GM19238 (cell line): Measurements from ENCODE around the gene ANXA1.

Experiments used
- DNase-seq: peaks from one replicate; pipeline ENCODE4 v3.0.0; 2011; ENCODE audit warnings: low spot score; ENCODE audit not compliant: insufficient read length

Gene ANXA1

DNA sequence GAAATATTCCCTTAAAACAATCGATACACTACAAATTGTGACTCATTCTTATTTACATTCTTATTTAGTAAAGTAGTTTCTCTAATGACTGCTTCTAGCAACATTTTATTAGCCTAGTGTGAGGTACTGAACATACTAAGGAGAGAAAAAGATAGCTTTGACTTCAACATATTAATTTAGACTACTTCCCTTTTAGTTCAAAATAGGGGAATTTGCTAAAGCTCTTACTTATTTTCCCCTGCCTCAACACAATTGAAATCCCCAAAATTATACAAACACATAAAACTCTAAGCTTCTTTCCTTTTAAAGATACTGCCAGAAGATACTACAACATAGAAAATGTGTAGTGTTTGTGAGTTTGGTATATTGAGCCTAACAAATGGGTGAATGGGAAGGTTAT lies 55.2 kb downstream of the ANXA1 start:
- no peak for DNase-seq

DNA sequence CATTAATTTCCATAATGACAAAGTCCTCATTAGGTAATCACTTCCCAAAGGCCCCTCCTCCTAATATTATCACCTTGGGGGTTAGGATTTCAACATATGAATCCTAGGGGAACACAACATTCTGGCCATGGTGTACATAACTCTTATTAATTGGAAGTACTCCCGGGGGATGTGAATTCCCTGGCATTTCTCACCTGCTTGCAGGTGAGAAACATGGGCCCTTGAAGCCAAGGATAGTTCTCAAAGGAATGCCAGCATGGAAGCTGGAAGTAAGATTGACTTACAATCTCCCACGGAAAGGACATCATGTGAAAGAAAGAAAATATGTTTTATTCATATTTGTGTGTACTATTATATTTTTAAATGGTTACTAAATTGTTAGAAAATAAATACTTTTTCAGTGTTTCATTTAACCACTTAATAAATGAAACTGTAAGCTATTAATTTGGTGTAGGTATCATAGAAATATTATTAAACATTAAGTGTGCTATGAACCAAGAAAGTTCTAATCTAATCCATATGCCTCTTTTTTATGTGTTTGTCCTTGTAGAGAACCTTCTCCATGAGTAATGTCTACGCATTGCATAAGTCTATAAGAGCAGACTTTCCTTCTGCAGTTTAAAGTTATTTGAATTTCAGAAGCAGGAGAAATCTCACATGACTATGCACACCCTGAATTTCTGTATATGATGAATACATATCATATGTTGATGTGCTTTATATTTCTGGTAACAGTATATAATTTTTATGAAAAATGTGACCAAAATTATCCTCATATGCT lies 59.4 kb downstream of the ANXA1 start:
- DNase-seq: no peak

DNA sequence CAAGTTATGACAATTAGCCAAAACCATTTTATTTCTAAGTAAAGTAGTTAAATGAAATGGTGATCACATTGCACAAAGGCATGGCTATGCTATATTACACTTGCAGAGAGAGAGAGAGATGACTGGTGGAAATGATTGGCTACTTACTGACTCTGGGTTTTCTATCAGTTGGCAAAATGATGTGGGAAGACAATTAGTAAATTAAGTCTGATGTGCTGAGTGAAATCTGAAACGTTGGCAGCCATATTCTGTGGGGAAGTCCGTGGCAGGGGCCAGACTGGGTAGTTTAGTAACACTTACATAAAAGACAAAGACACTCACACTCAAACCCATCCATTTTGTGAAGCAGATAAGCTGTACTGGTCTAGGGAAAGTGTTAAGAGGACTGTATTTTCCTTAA lies 61.6 kb downstream of the ANXA1 start:
- no peak for DNase-seq

DNA sequence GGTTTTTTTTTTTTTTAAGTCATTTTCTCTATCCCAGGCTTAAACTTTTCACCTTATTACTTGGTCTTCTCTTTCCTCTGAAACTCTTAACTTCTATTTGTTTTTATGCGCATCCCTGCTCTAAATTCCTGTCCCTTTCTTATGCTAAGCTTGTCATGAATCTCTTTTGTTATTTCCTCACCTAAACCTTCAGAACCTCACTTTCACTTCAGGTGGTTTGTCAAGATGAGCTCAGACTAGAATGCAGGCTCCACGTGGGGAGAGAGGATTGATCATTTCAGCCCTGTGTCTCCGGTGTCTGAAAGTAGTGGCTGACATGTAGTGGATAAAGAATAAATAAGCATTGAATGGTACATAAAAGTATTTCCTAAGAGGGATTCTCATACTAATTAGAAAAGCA lies 63.6 kb downstream of the ANXA1 start:
- DNase-seq: no peak

DNA sequence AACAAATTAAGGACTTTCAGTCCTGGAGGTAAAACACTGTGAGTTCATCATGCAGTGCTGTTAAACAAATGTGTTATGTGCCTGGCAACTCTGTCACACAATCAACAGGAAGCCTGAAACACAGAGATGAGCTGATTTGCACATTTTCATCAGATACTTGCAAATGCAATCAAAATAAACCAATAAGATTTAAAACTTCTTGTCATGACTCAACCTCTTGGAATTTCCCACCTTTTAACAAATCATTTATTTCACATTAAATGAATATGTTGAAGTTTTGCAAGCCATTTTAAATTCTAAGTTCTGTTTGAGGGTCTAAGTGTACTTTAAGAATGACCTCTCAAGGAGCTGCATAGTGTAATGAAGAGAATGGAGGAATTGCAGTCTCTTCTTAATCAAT lies 64.4 kb downstream of the ANXA1 start:
- DNase-seq: no peak
